ENCODE data around the gene ADAMTSL3. TPM values are rescaled to one million over a fixed set of nuclear protein-coding genes. Genes with fewer than 3 reads are reported as not detected.

Gene ADAMTSL3
- total RNA-seq, 2 donors from 2014 or later, result 0.79 to 3.4 TPM

- Histone ChIP-seq H3K9ac (ENCODE audit: extremely low read depth, low read length, poor library complexity, severe bottlenecking) (no peak overlapping the region), H3K9me3 (ENCODE audit: control insufficient read depth, low read length) (no peaks in the 10 kb centered on the region), H3K36me3 (ENCODE audit: control insufficient read depth, insufficient read depth, low read length) (no peaks in the 10 kb centered on the region), H3K4me1 (ENCODE audit: control insufficient read depth, insufficient read depth, low read length) (no peaks in the 10 kb centered on the region), H3K27ac (ENCODE audit: low read depth, low read length) (no peak overlapping the region), H3K27me3 (ENCODE audit: control insufficient read depth, insufficient read depth, low read length, poor library complexity, severe bottlenecking) (no peaks in the 10 kb centered on the region), H3K4me3 (ENCODE audit: low read length) (no peak overlapping the region)
- H3K9me3 Mint-ChIP-seq, result peaks cover 6% of the 10 kb centered on the region
- no peak for DNase-seq
- H3K4me3 Mint-ChIP-seq, result no peak overlapping the region
- TF ChIP-seq, protein P1, sequence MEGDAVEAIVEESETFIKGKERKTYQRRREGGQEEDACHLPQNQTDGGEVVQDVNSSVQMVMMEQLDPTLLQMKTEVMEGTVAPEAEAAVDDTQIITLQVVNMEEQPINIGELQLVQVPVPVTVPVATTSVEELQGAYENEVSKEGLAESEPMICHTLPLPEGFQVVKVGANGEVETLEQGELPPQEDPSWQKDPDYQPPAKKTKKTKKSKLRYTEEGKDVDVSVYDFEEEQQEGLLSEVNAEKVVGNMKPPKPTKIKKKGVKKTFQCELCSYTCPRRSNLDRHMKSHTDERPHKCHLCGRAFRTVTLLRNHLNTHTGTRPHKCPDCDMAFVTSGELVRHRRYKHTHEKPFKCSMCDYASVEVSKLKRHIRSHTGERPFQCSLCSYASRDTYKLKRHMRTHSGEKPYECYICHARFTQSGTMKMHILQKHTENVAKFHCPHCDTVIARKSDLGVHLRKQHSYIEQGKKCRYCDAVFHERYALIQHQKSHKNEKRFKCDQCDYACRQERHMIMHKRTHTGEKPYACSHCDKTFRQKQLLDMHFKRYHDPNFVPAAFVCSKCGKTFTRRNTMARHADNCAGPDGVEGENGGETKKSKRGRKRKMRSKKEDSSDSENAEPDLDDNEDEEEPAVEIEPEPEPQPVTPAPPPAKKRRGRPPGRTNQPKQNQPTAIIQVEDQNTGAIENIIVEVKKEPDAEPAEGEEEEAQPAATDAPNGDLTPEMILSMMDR (conservative IDR thresholded peaks at IDR 0.05), result no peak
- no peak overlapping the region for H3K27ac Mint-ChIP-seq
- 92 to 95% methylated on average over 6 of the region's 6 CpGs for WGBS, 2 experiments (ENCODE audit: insufficient coverage in 1 of 2, insufficient read length in 1 of 2)
- H3K27me3 Mint-ChIP-seq (ENCODE audit: insufficient read depth), result no peaks in the 10 kb centered on the region
- H3K4me1 Mint-ChIP-seq, result no peaks in the 10 kb centered on the region
- no peaks in the 10 kb centered on the region for H3K36me3 Mint-ChIP-seq (ENCODE audit: low read depth)
These were observed 328.8 kb downstream of the ADAMTSL3 start for GRCh38 chr15:83982748-83983147.

DNA sequence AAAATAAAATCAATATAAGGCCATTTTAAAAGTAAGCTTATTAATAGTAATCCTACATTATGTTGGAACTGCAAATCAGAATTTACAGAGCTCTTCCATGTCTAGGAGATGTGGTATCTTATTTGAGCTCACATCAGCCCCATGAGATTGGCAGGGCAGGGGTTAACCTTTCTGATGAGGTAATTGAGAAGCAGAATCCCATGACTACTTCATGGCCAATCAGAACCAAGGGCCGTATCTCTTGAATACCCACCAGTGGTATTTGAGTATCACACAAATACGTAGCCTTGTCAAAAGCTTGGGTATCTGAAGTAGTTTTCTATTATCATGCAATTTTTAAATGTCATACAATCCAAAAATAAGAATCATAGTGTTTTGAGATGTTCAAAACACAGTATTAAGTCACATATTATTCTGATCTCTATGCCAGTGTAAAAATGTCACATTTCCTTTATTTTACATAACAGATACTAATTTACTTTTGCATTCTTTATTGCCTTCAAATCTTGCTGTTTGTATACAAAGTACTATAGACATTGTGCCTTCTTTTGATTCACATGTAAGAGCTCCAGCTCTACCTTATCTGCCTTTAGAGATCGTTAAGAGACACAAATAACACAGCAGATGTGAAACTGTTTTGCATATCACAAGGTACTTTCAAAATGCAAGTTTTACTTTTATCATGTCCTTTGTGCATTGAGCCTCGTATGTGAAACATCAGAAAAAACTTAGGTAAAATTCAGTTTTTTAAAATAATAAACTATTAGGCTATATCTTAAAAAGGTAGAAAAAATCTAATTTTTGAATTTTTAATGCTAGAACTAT lies 329.9 kb downstream of the ADAMTSL3 start:
- Mint-ChIP-seq H3K4me1 (no peaks in the 10 kb centered on the region), H3K27ac (no peak overlapping the region), H3K27me3 (ENCODE audit: insufficient read depth) (no peaks in the 10 kb centered on the region), H3K36me3 (ENCODE audit: low read depth) (no peaks in the 10 kb centered on the region), H3K9me3 (no peaks in the 10 kb centered on the region), H3K4me3 (no peak overlapping the region)
- DNase-seq, result no peak
- Histone ChIP-seq H3K27ac (ENCODE audit: low read depth, low read length) (no peak overlapping the region), H3K27me3 (ENCODE audit: control insufficient read depth, insufficient read depth, low read length, poor library complexity, severe bottlenecking) (no peaks in the 10 kb centered on the region), H3K9me3 (ENCODE audit: control insufficient read depth, low read length) (no peaks in the 10 kb centered on the region), H3K9ac (ENCODE audit: extremely low read depth, low read length, poor library complexity, severe bottlenecking) (no peak overlapping the region), H3K4me3 (ENCODE audit: low read length) (no peak overlapping the region), H3K4me1 (ENCODE audit: control insufficient read depth, insufficient read depth, low read length) (no peaks in the 10 kb centered on the region), H3K36me3 (ENCODE audit: control insufficient read depth, insufficient read depth, low read length) (no peaks in the 10 kb centered on the region)
- TF ChIP-seq, protein P1 (conservative IDR thresholded peaks at IDR 0.05), result no peak
- WGBS, 2 experiments (ENCODE audit: insufficient coverage in 1 of 2, insufficient read length in 1 of 2), result 79 to 100% methylated on average over 2 to 4 of the region's 4 CpGs

GRCh38 chr15:83984601-83985000 lies 330.7 kb downstream of the ADAMTSL3 start:
- no peak overlapping the region for H3K4me3 Mint-ChIP-seq
- Histone ChIP-seq H3K9me3 (ENCODE audit: control insufficient read depth, low read length) (no peaks in the 10 kb centered on the region), H3K9ac (ENCODE audit: extremely low read depth, low read length, poor library complexity, severe bottlenecking) (no peak overlapping the region), H3K27ac (ENCODE audit: low read depth, low read length) (no peak overlapping the region), H3K36me3 (ENCODE audit: control insufficient read depth, insufficient read depth, low read length) (no peaks in the 10 kb centered on the region), H3K27me3 (ENCODE audit: control insufficient read depth, insufficient read depth, low read length, poor library complexity, severe bottlenecking) (no peaks in the 10 kb centered on the region), H3K4me3 (ENCODE audit: low read length) (no peak overlapping the region), H3K4me1 (ENCODE audit: control insufficient read depth, insufficient read depth, low read length) (no peaks in the 10 kb centered on the region)
- no peaks in the 10 kb centered on the region for H3K4me1 Mint-ChIP-seq
- no peaks in the 10 kb centered on the region for H3K9me3 Mint-ChIP-seq
- no peak for DNase-seq
- no peak overlapping the region for H3K27ac Mint-ChIP-seq
- TF ChIP-seq, protein P1 (conservative IDR thresholded peaks at IDR 0.05), result no peak
- H3K27me3 Mint-ChIP-seq (ENCODE audit: insufficient read depth), result no peaks in the 10 kb centered on the region
- no peaks in the 10 kb centered on the region for H3K36me3 Mint-ChIP-seq (ENCODE audit: low read depth)
